ENCODE results near the gene ZNF208.
"Not testable (repeated sequence)": the region's sequence is repeated elsewhere in the genome, so short reads cannot be mapped to it uniquely, and the experiment has no call there.

ZNF208 gene

DNA sequence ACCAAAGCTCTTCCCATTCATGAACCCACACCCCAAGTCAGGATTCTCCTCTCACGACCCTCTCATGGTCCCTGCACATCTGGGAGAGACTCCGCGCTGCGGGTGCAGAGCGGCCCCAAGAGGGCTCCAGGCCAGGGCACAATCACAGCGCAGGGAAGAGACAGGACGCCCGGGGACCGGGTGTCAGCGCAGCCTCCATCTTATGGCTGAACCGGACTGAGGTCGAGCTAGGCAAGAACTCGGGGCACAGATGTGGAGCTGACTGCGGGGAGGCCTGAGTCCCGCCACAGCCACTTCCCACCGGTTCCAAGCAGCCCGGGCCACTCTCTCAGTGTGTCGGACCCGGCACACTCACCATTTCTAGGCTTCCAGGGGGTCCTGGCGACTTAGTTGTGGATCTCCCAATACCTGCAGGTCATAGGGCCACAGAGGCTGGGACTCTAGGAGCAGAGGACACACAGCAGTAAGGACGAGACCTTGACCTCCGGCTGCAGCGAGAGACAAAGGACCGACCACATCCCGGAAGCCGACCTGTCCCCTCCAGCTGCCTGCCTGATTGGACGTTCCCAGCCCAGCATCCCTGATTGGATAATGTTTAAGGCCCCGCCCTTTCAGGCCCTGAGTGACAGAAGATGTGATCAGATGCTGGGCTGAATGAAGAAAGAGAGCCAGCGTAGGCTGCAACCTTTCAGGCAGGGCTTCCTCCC lies at the start of gene ZNF208:
ZNF208 (minus strand) TSS at position 507 of the 707 bp plus-strand sequence; CDS start at position 358, 149 bp downstream.
- peak in 1 of 2 donors; percentile 9 for DNase-seq

DNA sequence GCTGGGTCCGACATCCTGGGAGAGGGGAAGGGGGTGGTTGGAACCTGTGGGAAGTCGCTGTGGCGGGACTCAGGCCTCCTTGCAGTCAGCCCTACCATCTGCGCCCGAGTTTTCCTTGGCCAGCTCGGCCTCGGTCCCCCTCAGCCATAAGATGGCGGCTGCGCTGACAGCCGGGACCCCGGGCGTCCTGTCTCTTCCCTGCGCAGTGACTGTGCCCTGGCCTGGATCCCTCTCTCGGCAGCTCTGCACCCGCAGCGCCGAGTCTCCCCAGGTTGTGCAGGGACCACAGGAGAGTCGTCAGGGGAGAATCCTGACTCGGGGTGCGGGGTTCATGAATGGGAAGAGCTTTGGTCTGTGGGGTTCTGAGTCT lies 41.9 kb upstream of the ZNF208 start:
- DNase-seq: no peak

DNA sequence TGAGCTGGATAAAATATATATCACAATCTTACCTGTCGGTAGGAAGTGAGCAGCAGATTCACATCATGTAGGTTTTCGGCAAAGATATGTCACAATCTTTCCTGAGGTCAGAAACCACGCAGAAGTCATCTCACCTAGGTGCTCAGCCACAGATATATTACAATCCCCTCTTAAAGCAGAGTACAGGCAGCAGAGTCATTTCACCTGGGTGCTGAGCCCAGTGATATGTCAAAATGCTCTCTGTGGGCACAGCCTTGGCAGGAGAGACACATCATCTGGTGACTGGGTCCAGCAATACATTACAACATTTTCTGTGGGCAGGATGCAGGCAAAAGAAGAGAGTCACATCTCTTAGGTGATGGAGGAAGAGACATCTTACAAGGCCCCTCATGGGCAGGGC lies 30.4 kb upstream of the ZNF208 start:
- not testable (repeated sequence) for DNase-seq

DNA sequence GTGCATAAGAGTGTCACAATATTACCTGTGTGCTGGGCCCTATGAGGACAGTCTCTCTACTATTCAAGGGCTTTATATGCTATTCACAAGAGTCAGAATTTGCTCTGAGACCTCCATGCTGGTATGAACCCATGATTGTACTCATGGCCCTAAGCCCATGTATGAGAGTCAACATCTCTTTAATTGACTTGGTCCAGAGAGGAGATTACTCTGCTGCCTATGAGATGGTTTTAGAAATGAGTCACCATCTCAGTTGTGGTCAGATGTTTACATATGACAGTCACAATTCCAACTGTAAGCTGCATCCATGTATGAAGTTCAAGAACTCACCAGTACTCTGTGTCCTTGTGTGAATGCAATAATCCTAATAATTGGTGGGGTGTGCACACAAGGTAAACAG lies 19.9 kb upstream of the ZNF208 start:
- no peak for DNase-seq

DNA sequence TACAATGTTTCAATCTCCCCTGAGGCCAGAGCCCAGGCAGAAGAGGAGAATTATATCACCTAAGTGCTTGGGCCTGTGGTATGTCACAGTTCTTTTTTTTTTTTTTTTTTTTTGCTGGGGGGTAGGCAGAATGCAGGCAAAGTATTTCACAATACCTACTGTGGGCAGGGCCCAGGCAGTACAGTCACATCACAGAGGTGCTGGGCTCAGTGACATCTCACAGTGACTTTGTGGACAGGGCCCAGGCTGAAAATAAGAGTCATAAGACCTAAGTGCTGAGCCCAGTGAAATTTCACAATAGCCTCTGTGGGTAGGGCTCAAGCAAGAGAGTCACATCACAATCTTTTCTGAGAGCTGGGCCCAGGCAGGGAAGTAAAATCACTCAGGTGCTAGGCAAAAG lies 15.9 kb upstream of the ZNF208 start:
- no peak for DNase-seq

DNA sequence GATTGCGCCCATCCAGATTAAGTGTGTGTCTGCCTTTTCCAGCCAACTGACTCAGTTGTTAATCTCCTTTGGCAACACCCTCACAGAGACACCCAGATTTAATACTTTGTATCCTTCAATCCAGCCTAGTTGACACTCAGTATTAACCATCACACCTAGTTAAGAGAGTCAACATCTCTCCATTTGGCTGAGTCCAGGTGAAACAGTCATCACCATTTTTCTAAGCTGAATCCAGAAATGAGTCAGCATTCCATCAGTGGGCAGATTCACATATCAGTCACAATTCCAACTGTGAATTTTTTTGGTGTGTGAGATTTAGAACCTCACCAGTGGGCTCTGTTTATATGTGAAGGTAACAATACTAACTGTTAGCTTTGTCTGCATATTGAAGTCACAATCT lies 14.8 kb upstream of the ZNF208 start:
- DNase-seq: not testable (repeated sequence)

DNA sequence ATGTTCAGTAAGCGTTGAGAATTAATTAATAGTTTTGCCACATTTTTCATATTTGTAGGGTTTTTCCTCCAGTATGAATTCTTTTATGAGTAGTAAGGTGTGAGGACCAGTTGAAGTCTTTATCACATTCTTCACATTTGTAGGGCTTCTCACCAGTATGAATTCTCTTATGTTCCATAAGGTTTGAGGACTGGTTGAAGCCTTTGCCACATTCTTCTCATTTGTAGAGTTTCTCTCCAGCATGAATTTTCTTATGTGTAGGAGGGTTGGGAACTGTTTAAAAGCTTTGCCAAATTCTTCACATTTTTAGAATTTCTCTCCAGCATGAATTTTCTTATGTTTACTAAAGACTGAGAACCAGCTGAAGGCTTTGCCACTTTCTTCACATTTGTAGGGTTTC lies 40.3 kb downstream of the ZNF208 start:
- DNase-seq: no peak

DNA sequence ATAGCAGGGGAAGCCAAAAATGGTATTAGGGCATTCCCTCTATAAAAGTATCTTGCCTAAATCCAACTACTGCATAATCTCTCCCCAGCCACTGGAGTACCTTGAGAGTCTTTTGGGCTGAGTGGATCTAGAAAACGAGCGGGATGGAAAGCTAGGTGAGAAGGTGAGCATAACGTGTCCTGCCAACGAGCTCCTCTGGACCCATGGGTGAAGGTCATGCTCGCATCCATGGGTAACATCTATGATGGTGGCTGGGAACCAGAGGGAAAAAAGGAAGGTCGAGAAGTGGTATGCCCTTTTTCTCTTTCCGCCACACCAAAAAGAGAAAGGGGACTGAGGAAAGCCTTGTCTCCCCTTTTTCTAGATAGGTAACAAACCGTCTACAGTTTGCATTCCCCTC lies 63.0 kb downstream of the ZNF208 start:
- no peak for DNase-seq

DNA sequence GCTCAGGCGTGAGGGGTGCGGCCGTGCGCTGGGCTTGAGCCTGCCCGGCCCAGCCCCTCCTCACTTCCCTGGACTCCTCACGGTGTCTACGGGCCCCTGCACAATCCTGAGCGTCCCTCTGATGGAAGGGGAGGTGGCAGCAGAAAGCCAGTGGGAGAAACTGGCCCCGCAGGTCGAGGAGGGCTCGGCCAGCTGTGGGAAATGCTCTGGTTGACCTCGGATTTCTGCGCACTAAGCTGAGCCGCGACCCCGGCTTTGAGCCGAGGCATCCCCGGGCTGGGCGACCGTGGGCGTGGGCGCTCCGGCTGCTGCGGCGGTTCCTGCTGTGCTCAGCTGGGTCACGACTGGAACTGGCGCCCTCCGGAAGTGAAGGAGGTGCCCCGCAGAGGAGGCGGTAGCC lies 70.1 kb downstream of the ZNF208 start:
- no peak for DNase-seq

DNA sequence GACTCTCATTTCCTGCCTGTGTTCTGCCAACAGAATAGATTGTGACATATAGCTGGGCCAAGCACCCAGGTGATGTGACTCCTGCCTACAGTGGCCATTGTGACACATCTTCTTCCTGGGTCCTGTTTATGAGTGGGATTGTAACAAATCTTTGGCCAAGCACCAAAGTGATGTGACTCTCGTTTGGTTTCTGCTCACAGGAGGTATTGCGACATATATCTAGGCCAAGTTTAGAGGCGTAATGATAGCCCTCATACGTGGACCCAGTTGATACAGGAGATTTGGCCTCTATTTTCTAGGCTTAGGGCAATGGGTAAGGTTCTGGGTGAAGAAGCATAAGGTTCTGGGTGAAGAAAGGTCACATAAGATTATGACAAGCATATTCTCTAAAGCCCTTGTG lies 76.2 kb downstream of the ZNF208 start:
- DNase-seq: no peak

DNA sequence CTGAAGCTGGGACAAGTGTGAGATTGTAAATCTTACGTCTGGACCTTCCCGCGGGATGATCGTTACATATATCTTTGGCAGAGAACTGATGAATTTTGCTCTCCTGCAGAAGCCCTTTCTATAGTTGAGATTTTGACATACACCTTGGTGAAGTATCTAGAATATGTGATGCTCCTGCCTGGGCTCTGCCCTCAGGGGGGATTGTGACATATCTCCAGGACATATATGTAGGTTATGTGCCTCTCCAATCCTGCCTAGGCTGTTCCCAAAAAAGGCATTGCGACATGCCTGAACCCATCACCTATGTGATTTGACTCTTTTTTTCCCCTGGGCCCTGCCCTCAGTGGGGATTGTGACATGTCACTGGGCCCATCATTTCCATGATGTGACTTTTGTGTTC lies 76.6 kb downstream of the ZNF208 start:
- DNase-seq: no peak

DNA sequence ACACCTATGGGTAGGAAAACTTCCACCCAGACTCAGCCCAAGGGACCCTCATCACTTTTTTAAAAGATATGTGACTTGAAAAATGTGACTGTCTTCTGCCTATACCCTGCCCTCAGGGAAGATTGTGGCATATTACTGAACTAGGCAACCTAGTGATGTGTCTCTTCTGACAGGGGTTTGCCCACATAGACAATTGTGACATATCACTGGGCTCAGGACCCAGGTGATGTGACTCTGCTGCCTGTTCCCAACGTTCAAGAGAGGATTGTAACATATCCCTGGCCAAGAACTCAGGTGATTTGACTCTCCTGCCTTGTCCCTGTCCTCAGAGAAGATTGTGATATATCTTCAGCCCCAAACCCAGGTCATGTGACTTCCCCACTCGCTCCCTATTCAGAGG lies 88.5 kb downstream of the ZNF208 start:
- DNase-seq: no peak

DNA sequence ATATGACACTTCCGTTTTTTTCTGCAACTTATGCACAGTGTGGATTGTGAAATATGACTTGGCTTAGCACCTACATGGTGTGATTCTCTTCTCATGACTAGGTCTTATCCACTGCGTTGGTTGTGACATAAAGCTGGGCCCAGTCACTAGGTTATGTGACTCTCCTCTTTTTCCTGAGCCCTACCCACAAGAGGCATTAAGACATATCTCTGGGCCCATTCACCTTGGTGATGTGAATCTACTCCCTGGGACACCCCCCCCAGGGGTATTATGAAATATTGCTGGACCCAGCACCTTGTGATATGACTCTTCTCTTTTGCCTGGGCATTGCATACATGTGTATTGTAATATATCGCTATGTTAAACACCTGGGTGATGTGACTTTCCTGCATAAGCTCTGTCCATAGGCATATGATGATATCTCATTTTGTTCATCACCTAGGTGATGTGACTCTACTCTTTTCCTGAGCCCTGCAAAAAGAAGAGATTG lies 89.0 kb downstream of the ZNF208 start:
- DNase-seq: no peak

DNA sequence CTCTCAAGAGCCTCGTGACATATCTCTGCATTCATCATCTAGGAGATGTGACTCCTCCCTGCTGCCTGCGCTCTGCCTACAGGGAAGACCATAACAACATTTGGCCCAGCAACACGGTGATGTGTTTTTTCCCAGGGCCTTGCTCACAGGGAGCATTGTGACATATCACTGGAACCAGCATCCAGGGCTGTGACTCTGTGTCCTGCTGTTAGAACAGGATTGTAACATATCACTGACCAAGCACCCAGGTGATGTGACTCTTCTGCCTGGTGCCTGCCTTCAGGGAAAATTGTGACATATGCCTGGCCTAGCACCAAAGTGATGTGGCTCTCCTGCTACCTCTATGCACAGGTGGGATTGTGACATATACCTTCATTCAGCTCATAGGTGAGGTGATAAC lies 95.3 kb downstream of the ZNF208 start:
- DNase-seq: no peak

DNA sequence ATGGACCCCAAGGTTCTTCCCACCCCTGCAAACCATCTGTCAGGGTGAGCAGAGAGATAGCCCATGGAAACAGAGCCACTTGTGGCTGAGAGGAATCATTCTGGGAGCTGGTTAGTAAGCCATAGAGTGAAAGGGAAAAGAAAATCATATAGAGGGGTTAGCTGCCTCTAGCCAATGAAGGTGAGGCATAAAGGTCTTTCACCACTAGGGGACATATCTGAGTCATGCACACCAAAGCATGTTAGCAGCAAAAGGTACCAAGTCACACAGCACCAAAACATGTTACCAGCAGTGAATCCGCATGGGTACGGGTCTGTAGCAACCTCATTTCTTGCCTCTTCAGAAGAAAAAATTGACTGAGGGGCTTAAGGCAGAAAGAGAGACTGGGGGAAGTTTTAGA lies 98.1 kb downstream of the ZNF208 start:
- no peak for DNase-seq

DNA sequence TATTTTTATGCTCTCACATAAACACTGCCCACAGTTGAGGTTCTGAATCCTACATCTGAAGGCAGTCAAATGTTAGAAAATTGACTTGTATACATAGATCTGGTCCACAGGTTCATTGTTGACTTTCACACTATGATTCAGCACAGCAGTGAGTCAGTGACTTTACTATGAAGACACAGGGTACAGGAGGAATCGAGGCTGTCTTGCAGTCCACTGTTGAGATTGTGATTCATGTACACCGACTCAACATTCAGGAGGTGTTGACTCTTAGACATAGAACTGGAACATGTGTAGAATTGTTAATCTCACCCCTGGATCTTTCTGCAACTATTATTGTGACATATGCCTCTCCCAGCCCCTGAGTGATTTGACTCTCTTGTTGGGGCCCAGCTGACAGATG lies 100.4 kb downstream of the ZNF208 start:
- DNase-seq: no peak

DNA sequence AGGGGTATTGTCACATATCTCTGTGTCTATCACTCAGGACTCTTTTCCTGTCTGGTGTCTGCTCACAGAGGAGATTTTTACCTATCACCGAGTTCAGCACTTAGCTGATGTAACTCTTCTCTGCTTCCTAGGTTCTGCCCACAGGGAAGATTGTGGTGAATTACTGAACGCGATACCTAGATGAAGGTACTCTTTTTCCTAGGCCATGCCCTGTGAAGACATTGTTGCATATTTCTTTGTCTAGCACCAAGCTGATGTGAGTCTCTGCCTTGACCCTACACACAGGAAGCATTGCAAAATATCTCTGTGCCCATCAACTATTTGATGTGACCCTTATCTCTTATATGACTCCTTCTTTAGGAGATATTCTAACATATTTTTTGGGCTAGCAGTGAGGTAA lies 102.7 kb downstream of the ZNF208 start:
- DNase-seq: no peak

DNA sequence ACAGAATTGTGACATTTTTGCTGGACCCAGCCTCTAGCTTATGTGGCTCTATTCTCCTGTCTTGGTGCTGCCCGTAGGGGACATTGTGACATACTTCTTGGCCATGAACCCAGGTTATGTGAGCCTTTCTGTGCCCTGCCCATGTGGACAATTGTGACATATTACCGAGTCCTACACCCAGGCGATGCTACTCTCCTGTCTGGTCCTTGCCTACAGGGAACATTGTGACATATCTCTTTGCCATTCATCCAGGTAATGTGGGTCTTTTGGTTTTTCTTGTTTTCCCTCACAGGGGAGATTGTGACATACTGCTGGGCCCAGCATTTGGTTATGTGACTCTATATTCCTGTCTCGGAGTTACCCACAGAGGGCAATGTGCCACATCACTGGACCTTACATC lies 103.2 kb downstream of the ZNF208 start:
- DNase-seq: no peak

DNA sequence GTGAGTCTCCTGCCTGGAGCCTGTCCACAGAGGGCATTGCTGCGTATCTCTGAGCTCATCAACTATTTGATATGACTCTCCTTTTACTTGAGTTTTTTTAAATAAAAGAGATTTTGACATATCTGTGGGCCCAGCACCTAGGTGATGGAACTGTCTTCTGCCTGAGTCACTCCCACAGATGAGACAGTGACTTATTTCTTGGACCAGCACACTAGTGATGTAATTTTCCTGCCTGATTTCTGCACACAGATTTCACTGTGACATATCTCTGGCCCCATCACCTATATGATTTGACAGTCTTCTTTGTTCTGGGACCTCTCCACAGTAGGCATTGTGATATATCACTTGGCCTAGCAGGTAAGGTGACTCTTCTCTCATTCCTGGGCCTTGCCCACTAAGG lies 108.2 kb downstream of the ZNF208 start:
- no peak for DNase-seq

DNA sequence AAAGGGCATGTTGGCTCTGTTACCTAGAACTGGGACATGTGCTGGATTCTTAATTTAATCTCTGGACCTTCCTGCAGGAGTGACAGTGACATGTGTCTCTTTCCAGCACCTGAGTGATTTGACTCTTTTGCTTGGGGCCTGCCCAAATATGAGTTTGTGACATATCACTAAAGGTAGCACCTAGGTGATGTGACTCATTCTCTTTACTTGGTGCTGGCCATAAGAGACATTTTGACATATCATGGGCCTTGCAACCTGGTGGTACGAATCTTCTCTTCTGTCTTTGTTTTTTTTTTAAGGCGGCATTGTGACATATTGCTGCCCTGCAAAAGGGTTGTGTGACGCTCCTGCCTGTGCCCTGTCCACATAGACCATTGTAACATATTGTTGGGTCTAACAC lies 108.9 kb downstream of the ZNF208 start:
- no peak for DNase-seq

DNA sequence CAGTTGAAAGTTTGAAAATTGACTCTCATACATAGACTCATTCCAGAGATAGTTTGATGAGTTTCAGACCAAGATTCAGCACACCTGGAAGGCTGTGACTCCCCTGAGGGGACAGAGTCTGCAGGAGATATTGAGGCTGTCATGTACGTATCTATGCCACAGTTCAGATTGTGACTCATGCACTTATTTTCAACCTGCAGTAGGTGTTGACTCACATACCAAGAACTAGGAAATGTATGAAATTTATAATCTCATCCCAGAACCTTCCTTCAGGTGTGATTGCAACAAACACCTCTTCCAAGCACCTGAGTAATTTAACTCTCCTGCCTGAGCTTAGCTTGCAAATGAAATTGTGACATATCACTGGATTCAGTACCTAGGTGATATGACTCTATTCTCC lies 110.3 kb downstream of the ZNF208 start:
- no peak for DNase-seq

DNA sequence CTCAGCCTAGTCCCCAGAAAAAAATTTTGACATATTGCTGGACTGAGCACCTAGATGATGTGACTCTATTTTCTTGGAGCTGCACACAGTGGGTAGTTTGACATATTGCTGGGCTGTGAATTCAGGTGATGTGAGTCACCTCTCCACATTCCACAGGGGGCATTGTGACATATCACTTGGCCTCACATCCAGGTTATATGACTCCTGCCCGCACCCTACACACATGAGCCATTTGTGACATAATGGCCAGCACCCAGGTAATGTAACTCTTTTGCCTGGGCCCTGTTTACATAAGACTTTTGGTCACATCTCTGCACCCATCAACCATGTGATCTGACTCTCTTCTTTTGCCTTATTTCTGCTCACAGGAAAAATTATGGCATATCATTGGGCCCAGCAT lies 119.7 kb downstream of the ZNF208 start:
- DNase-seq: no peak

DNA sequence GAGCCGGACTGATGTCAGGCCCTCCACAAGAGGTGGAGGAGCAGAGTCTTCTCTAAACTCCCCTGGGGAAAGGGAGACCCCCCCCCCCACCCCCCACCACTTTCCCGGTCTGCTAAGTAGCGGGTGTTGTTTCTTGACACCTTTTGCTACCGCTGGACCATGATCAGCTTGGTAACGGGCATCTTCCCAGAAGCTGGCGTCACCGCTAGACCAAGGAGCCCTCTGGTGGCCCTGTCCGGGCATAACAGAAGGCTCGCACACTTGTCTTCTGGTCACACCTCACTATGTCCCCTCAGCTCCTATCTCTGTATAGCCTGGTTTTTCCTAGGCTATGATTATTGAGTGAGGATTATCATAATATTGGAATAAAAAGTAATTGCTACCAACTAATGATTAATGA lies 120.7 kb downstream of the ZNF208 start:
- not testable (repeated sequence) for DNase-seq

DNA sequence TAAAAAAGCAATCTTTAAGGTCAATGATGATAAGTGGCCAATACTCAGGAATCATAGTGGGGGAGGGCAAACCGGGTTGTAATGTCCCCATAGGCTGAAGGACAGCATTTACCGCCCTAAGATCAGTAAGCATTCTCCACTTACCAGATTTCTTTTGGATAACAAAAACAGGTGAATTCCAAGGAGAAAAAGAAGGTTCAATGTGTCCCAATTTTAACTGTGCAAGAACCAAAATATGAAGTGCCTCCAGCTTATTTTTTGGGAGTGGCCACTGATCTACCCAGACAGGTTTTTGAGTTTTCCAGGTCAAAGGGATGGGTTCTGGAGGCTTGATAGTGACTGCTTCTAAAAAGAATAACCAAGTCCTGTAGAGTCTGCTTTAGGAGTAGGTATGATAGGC lies 125.2 kb downstream of the ZNF208 start:
- not testable (repeated sequence) for DNase-seq

DNA sequence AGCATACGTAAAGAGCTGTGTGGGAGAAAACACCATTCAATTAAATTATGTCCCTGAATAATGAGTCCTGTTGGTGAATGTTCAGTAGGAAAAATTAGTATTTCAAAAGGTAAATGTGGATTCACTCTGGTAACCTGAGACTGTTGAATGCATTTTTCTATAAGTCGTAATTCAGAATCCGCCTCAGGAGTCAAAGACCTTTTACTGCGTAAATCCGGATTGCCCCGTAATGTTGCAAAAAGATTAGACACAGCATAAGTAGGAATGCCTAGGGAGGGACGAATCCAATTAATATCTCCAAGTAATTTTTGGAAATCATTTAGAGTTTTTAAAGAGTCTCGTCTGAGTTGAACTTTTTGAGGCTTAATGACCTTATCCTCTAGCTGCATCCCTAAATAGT lies 126.0 kb downstream of the ZNF208 start:
- DNase-seq: not testable (repeated sequence)

Measured in hippocampal formation (tissue), 2 donors.